Lower leg skin (tissue), 3 donors: ENCODE results near the gene HPSE.

Experiments
- POLR2A ChIP-seq, 2 donors: fragments of 450-650 bp; IDR thresholded peaks; one replicate each; pipeline ENCODE4 v1.6.1; 2016 to 2017; ENCODE audit warnings: antibody characterized with exemption in 2 of 2, mild to moderate bottlenecking in 1 of 2, moderate library complexity in 1 of 2
- TF ChIP-seq, protein P1 (sequence below), 3 donors: fragments of 450-650 bp; IDR thresholded peaks; one replicate each; pipeline ENCODE4 v1.5.1; 2016; ENCODE audit warnings: antibody characterized with exemption in 3 of 3, mild to moderate bottlenecking in 3 of 3, moderate library complexity in 2 of 3

DNA sequence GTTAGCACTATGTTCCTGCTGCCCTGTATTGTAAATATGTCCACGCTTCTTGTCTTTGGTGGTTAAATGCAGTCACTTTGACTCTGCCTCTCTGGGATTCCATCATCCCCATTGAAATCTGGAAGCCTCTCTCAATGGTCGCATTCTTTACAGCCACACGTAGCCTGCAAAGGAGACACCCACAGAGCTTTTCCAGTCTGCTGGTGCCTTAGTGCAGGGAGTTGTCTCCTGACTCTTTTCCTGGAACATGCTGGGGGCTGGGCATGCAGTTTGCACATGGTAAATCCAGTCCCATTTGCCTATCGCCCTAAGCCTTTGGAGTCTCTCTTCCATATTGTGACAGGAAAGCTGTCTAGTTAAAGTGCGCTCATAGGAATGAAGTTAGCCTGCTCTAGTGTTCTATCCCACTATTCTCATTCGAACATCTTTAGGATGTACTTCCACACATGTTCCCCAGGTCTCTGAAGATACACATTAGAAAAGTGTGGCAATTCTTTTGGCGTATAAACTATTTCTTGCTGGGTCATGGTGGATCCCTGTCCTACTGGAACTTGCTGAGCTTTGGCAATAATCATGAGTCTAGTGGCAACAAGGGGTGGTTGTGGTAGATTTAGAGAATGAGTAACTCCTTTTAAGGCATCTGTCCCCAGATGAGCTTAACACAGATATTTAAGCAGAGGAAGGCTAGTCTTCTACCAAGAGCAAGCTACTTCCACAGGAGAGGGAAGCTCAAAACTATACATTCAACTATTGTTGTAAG lies 83.8 kb downstream of the HPSE start:
- TF ChIP-seq, protein P1, sequence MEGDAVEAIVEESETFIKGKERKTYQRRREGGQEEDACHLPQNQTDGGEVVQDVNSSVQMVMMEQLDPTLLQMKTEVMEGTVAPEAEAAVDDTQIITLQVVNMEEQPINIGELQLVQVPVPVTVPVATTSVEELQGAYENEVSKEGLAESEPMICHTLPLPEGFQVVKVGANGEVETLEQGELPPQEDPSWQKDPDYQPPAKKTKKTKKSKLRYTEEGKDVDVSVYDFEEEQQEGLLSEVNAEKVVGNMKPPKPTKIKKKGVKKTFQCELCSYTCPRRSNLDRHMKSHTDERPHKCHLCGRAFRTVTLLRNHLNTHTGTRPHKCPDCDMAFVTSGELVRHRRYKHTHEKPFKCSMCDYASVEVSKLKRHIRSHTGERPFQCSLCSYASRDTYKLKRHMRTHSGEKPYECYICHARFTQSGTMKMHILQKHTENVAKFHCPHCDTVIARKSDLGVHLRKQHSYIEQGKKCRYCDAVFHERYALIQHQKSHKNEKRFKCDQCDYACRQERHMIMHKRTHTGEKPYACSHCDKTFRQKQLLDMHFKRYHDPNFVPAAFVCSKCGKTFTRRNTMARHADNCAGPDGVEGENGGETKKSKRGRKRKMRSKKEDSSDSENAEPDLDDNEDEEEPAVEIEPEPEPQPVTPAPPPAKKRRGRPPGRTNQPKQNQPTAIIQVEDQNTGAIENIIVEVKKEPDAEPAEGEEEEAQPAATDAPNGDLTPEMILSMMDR (IDR thresholded peaks at IDR 0.05), result no peak
- TF ChIP-seq POLR2A (IDR thresholded peaks at IDR 0.05), result no peak
